Osteocyte (in vitro differentiated cells): Measurements from ENCODE around the gene NCK2. TPM values are rescaled to one million over a fixed set of nuclear protein-coding genes. Genes with fewer than 3 reads are reported as not detected.

Source experiments
- DNase-seq: peaks from one replicate; pipeline ENCODE4 v3.0.0; 2021; ENCODE audit warnings: mixed read lengths; ENCODE audit not compliant: unreplicated experiment; ENCODE audit errors: extremely low spot score
- H3K27ac Mint-ChIP-seq: one replicate; pipeline ENCODE4 v1.8.0; 2021; ENCODE audit warnings: mild to moderate bottlenecking, mixed read lengths; ENCODE audit not compliant: unreplicated experiment
- H3K27me3 Mint-ChIP-seq: one replicate; pipeline ENCODE4 v1.8.0; 2021; ENCODE audit warnings: mixed read lengths; ENCODE audit not compliant: unreplicated experiment
- H3K36me3 Mint-ChIP-seq: one replicate; pipeline ENCODE4 v1.8.0; 2021; ENCODE audit warnings: mixed read lengths; ENCODE audit not compliant: unreplicated experiment
- H3K4me1 Mint-ChIP-seq: one replicate; pipeline ENCODE4 v1.8.0; 2021; ENCODE audit warnings: mixed read lengths; ENCODE audit not compliant: unreplicated experiment
- H3K4me3 Mint-ChIP-seq: one replicate; pipeline ENCODE4 v1.8.0; 2021; ENCODE audit warnings: mild to moderate bottlenecking, moderate library complexity, mixed read lengths; ENCODE audit not compliant: unreplicated experiment
- H3K9me3 Mint-ChIP-seq: one replicate; pipeline ENCODE4 v1.8.0; 2021; ENCODE audit warnings: mixed read lengths; ENCODE audit not compliant: unreplicated experiment
- total RNA-seq: library from RNA; stranded (reverse); gene quantifications from 2 replicates; pipeline ENCODE4 v1.2.1, GENCODE V29; 2021
- TF ChIP-seq, protein P1 (sequence below): fragments of 200-600 bp; sonication (generic); IDR thresholded peaks from 2 replicates; pipeline ENCODE4 v1.5.0; 2021; ENCODE audit warnings: antibody characterized with exemption, mild to moderate bottlenecking, moderate library complexity

Gene NCK2
- total RNA-seq, 1 donor from 2014 or later: 39.5 TPM

DNA sequence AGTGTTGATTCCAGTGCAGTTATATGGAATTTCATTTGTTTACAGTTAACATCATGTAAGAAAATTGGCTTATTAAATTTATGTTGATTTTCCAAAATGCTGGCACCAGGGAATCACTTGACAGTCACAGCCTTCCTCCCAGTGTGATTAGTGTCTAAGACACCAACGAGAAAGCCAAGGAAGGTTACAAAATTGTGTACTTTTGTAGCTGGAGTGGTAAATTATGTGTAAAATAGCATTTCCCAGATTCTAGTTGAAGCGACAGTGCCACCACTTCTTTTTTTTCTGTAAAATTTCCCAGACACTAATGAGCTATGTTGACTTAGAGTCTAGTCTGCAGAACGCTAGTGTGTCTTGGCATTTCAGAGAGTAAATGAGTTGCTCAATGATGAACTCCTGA is 101.3 kb downstream of the NCK2 start:
- Mint-ChIP-seq H3K27ac (no peak overlapping the region), H3K4me3 (no peak overlapping the region)
- TF ChIP-seq, protein P1, sequence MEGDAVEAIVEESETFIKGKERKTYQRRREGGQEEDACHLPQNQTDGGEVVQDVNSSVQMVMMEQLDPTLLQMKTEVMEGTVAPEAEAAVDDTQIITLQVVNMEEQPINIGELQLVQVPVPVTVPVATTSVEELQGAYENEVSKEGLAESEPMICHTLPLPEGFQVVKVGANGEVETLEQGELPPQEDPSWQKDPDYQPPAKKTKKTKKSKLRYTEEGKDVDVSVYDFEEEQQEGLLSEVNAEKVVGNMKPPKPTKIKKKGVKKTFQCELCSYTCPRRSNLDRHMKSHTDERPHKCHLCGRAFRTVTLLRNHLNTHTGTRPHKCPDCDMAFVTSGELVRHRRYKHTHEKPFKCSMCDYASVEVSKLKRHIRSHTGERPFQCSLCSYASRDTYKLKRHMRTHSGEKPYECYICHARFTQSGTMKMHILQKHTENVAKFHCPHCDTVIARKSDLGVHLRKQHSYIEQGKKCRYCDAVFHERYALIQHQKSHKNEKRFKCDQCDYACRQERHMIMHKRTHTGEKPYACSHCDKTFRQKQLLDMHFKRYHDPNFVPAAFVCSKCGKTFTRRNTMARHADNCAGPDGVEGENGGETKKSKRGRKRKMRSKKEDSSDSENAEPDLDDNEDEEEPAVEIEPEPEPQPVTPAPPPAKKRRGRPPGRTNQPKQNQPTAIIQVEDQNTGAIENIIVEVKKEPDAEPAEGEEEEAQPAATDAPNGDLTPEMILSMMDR: no peak

GRCh38 chr2:105847056-105847455 is 102.3 kb downstream of the NCK2 start:
- Mint-ChIP-seq H3K27me3 (no peaks in the 10 kb centered on the region), H3K4me1 (peaks cover 4% of the 10 kb centered on the region), H3K27ac (no peak overlapping the region), H3K9me3 (no peaks in the 10 kb centered on the region), H3K4me3 (no peak overlapping the region), H3K36me3 (peaks cover 4% of the 10 kb centered on the region)
- no peak for DNase-seq
- TF ChIP-seq, protein P1: no peak

More for the DNA sequence above, 101.3 kb downstream of the NCK2 start:
- Mint-ChIP-seq H3K27me3 (no peaks in the 10 kb centered on the region), H3K4me1 (peaks cover 4% of the 10 kb centered on the region), H3K9me3 (no peaks in the 10 kb centered on the region), H3K36me3 (peaks cover 2% of the 10 kb centered on the region)
- no peak for DNase-seq

DNA sequence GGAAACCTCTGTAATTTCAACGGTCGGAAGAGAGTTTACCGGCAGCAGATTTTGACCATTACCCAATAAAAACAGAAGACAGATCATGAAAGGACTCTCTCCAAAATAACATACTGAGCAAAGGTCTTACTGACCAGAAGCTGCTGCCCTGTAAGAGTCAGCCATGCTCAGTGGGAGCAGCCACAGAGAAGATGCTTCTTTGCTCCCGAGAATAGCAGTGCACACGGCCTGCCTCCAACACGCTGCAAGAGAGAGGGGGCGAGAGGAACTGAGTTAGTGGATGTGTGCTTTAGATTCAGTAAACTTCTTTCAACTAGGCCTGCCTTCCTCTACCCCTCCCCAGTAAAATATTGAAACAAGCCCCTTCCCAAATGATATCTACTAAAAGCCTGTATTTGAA is 103.7 kb downstream of the NCK2 start:
- TF ChIP-seq, protein P1: no peak
- Mint-ChIP-seq H3K4me3 (no peak overlapping the region), H3K4me1 (peaks cover 2% of the 10 kb centered on the region), H3K27me3 (no peaks in the 10 kb centered on the region), H3K36me3 (peaks cover 4% of the 10 kb centered on the region), H3K9me3 (no peaks in the 10 kb centered on the region), H3K27ac (no peak overlapping the region)
- no peak for DNase-seq

DNA sequence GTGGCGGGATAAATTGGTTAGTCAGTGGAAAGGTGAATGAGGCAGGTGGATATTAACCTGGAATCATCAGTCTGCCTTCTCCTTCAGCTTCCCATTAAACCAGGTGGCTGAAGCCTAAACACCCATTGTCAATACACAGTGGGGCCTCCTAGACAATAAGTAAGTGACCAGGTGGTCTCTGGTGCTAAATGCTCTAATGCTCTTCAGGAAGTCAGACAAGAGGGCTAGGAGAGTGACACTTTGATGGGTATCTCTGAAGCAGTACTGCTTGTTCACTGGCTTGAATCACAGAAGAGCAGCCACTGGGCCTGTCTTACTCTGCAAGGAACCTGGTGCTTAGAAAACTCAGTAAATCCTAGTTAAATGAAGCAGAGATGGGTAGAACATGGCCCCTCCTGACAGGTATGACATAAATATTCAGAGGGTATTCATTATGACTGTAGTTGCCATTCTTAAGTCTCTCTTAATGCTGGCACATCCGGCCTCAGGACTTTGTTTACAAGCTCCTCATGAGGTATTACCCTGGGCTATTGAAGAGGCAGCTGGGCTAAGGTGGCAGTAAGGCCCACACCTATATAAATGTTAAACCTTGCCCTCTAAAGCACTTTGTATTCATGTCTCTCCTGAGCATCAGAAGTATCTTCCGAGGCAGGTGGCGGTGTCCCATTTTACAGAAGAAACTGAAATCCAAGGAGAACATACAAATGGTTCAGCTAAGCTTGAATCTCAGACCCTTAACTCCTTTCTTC is 104.9 kb downstream of the NCK2 start:
- Mint-ChIP-seq H3K36me3 (peaks cover 4% of the 10 kb centered on the region), H3K9me3 (no peaks in the 10 kb centered on the region), H3K27me3 (no peaks in the 10 kb centered on the region), H3K4me3 (no peak overlapping the region), H3K27ac (no peak overlapping the region), H3K4me1 (peaks cover 6% of the 10 kb centered on the region)
- TF ChIP-seq, protein P1: no peak
- DNase-seq: no peak

GRCh38 chr2:105852066-105852465 is 107.4 kb downstream of the NCK2 start:
- Mint-ChIP-seq H3K4me3 (no peak overlapping the region), H3K36me3 (peaks cover 17% of the 10 kb centered on the region), H3K9me3 (no peaks in the 10 kb centered on the region), H3K27ac (no peak overlapping the region), H3K4me1 (peaks cover 10% of the 10 kb centered on the region), H3K27me3 (no peaks in the 10 kb centered on the region)
- TF ChIP-seq, protein P1: no peak
- no peak for DNase-seq
